Lung microvascular endothelial cell (primary cell): ENCODE measurements around the gene KCNH1. TPM values are rescaled to one million over a fixed set of nuclear protein-coding genes. Genes with fewer than 3 reads are reported as not detected.
"Not testable (repeated sequence)": the region's sequence is repeated elsewhere in the genome, so short reads cannot be mapped to it uniquely, and the experiment has no call there.

ENCODE experiments used
- DNase-seq, 2 donors: peaks; one replicate each; pipeline versions ENCODE4 v3.0.0 to v3.0.0-alpha.2; 2010; ENCODE audit warnings: low read depth in 2 of 2
- total RNA-seq: library from RNA; depleted of rRNA; stranded (reverse); fragments of >200 nt; gene quantifications from 2 replicates; pipeline ENCODE4 v1.2.1, GENCODE V29; 2014

KCNH1 gene
- total RNA-seq, 1 donor from 2014 or later: not detected

GRCh38 chr1:210687582-210688279 is 446.2 kb downstream of the KCNH1 start:
- no peak for DNase-seq

- DNase-seq: no peak
Measured at GRCh38 chr1:210686841-210687240, 447.1 kb downstream of the KCNH1 start.

GRCh38 chr1:210685295-210685650 is 448.7 kb downstream of the KCNH1 start:
- no peak for DNase-seq

DNA sequence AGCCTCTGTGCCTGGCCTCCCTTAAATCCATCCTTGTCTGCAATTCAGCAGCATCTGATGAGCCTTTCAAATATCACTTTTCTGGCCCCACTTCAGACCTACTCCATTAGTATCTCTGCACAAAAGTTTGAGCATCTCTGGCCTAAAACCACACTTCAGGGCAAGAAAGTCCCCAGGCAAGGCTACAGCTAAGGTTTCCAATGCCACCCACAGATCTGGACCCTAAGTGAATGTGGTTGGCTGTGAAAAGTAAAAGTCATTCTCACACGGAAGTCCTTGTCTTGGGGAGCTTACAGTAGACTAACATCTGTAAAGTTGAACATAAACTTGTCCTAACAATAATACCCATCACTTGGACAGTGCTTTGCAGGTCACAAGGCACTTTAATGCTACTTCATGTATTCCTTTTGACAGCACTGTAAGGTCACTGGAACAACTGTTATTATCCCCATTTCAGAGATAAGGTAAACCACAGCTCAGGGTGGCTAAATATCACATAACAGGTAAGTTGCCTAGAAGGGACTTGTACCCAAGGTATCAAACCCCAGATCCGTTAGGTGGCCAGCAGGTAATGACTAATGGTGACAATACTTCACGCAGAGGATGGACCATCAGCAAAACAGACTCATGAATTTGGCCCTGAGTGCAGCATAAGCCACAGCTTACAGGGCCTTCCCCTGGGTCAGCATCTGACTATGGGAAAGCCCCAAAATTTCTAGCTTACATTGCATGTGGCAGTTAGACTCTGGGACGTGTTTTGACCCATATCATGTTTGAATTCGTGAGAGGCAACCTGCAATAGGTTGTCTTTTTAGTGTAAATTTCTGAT is 449.3 kb downstream of the KCNH1 start:
- DNase-seq: no peak

DNA sequence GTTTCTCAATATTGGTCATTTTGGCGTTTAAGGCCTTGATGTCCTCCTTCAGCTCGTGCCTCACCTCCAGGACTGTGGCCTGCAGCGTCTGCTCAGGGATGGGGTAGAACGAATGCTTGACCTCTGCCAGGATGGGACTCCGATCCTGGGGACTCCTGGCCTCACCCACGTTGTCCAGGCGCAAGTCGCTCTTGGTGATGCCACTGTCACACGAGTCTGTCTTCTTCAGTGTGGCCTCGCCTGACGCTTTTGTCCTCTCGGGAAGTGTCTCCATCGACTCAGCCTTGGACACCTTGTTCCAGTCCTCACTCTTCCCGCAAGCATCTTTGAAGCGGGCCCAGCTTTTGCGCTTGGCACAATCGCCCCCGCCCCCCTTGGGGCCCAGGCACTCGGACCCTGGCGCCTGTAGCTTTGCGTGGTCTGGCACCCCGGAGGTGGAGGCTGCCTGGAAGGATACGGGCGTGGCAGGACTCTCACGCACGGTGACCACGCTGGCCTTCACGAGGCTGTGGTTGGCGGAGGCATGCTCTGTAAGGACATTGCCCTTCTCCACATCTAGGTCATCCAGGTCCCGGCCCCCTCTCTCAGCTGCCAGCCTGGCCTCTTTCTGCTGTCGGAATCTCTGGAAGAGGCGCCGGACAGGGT is 450.4 kb downstream of the KCNH1 start:
- DNase-seq: no peak

GRCh38 chr1:210681158-210681557 is 452.8 kb downstream of the KCNH1 start:
- no peak for DNase-seq

DNA sequence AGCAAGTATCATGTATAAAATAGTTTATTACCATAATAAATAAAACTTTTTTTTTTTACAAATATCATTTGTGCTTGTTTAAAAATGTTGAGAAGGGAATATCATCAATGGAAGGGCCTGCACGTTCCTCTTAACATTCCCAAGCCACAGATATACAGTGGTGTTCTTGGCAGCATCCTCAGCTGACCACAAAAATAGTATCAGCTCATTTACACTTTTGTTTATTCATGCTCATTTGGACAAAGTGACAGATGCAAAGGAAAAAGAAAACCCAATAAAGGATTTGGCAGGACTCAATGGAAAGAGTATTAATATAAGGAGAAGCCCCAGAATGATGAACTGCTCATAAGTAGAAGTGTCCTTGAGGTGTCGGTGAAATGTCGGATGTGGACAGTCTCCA is 455.6 kb downstream of the KCNH1 start:
- no peak for DNase-seq

DNA sequence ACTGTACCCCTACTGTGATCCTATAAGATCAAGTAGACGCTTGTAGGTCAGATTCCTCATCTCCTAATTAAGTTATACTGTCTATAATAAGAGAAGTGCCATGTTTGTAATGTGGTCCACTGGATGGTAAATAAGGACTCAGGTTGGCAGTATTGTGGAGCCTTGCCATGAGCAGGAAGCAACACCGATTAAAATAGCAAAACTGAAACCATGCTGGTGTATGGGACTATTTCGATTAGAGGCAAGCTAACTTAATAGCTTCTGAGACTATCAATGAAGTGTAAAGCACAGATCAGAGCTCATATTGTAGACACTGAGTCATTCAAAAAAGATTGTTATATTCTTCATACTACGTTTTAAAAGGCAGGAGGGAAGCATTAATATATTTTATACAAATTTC is 456.4 kb downstream of the KCNH1 start:
- no peak for DNase-seq

GRCh38 chr1:210676539-210676938 is 457.4 kb downstream of the KCNH1 start:
- DNase-seq: no peak

DNA sequence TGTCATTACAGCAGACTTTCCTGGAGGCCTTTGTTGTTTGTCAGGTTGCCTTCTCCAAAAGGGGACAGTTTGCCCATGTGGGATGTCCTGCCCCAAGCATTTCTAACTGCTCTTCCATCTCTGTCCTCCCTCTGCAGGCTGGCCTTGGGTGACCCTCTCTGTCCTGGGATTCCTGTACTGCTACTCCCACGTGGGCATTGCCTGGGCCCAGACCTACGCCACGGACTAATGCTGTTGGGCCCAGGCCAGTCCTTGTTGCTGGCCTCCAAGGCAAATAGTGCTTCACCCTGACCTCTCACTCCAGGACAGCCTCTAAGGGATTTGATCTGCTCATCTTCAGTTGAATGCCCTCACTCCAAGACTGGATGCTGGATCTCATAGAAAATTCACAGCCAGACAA is 459.8 kb downstream of the KCNH1 start:
- DNase-seq: no peak

GRCh38 chr1:210669951-210670350 is 464.0 kb downstream of the KCNH1 start:
- DNase-seq: no peak

GRCh38 chr1:210663730-210664573 is 470.0 kb downstream of the KCNH1 start:
- DNase-seq: no peak

GRCh38 chr1:210662291-210663050 is 471.5 kb downstream of the KCNH1 start:
- no peak for DNase-seq

DNA sequence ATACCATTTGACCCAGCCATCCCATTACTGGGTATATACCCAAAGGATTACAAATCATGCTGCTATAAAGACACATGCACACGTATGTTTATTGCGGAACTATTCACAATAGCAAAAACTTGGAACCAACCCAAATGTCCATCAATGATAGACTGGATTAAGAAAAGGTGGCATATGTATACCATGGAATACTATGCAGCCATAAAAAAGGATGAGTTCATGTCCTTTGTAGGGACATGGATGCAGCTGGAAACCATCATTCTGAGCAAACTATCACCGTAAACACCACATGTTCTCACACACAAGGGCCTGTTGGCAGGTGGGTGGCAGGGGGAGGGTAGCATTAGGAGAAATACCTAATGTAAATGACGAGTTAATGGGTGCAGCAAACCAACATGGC is 472.4 kb downstream of the KCNH1 start:
- not testable (repeated sequence) for DNase-seq

GRCh38 chr1:210657806-210658205 is 476.1 kb downstream of the KCNH1 start:
- DNase-seq: no peak

GRCh38 chr1:210655511-210655910 is 478.4 kb downstream of the KCNH1 start:
- DNase-seq: no peak

- no peak for DNase-seq
Measured at GRCh38 chr1:210654176-210654981, 479.6 kb downstream of the KCNH1 start.

DNA sequence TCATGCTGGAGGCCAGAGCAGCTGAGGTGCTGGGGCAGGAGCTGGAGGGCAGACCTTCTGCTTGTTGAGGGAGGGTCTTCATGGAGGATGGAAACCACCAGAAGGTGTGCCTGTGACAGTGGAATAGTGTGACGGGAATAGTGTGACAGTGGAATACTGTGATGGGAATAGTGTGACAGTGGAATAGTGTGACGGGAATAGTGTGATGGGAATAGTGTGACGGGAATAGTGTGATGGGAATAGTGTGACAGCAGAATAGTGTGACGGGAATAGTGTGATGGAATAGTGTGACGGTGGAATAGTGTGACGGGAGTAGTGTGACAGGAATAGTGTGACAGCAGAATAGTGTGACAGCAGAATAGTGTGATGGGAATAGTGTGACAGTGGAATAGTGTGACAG is 480.2 kb downstream of the KCNH1 start:
- DNase-seq: peak; percentile 3 to 19

- no peak for DNase-seq
Measured at GRCh38 chr1:210652329-210652954, 481.5 kb downstream of the KCNH1 start.

DNA sequence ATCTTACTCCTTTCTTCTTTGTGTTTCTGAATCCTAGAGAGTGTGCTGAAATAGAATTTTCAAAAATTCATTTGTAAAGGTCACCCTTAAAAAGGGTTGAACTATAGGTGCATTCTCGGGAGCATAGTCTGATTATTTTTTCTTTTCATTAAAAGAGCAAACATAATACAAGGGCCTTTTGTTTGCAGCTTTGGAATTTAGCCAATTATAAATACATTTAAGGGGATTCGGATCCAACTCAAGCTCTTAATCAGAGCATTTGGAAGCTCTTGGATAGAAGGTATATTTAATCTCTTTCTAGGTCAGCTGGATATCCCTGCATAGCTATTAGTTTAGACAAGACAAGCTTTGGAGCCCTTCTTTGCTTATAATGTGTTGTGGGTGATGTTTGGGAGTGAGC is 483.5 kb downstream of the KCNH1 start:
- DNase-seq: no peak
